GM12878 (cell line): ENCODE results near the gene MARCKSL1. TPM values are rescaled to one million over a fixed set of nuclear protein-coding genes. Genes with fewer than 3 reads are reported as not detected.

Source experiments
- ATAC-seq: fragments of 200-7000 bp; cut with Tn5 transposase; 3 replicates; pipeline ENCODE4 v1.9.1; 2020; ENCODE audit warnings: mild to moderate bottlenecking, moderate library complexity
- BruUV-seq: library from RNA; stranded (reverse); fragments of 400-500 nt; replicated peaks from 2 replicates; lab custom pipeline; 2021; lab: Mats Ljungman, UMichigan
- CTCF ChIA-PET: fragments of 300-600 bp; sonication (Branson Sonifier 250); formaldehyde crosslinking; extraction: SDS; loops from one replicate; lab custom pipeline; 2021; ENCODE audit warnings: inconsistent platforms; lab: Yijun Ruan, JAX
- POLR2A ChIA-PET: fragments of 350-600 bp; formaldehyde crosslinking; extraction: SDS; loops from one replicate; lab custom pipeline; 2021; ENCODE audit warnings: inconsistent platforms; lab: Charles Lee
- RAD21 ChIA-PET: fragments of 300-600 bp; sonication (Branson Sonifier 250); formaldehyde crosslinking; loops from one replicate; lab custom pipeline; 2023; ENCODE audit warnings: antibody characterized with exemption; ENCODE audit not compliant: unreplicated experiment; lab: Charles Lee
- SMC1A ChIA-PET: fragments of 300-600 bp; sonication (Branson Sonifier 250); formaldehyde crosslinking; loops from one replicate; lab custom pipeline; 2023; ENCODE audit not compliant: unreplicated experiment, uncharacterized antibody; lab: Charles Lee
- DNase-seq: peaks from one replicate; pipeline ENCODE4 v3.0.0-alpha.2; 2011; ENCODE audit warnings: low read depth, low spot score
- FAIRE-seq: peaks from 3 replicates; lab custom pipeline; 2011; peaks lifted over from hg19 to GRCh38; lab: Jason Lieb, UNC
- H2AFZ ChIP-seq: 2 replicates; pipeline ENCODE4 v1.6.0; 2011; ENCODE audit warnings: low read depth, low read length, control low read depth; ENCODE audit not compliant: control insufficient read depth
- H3K27ac ChIP-seq: 2 replicates; pipeline ENCODE4 v1.5.1; 2011; ENCODE audit warnings: control low read depth; ENCODE audit not compliant: control insufficient read depth, insufficient read depth
- H3K27me3 ChIP-seq, 2 experiments: replicated peaks in 1 of 2; 2 replicates each; pipeline versions ENCODE4 v1.6.0 to v1.6.1; 2011; ENCODE audit warnings: low read length in 1 of 2; ENCODE audit not compliant: control insufficient read depth in 2 of 2, insufficient read depth in 2 of 2
- H3K36me3 ChIP-seq, 2 experiments: 2 replicates each; pipeline ENCODE4 v1.5.1; 2011; ENCODE audit warnings: low read length in 1 of 2; ENCODE audit not compliant: control insufficient read depth in 2 of 2, insufficient read depth in 2 of 2
- H3K4me1 ChIP-seq: 2 replicates; pipeline ENCODE4 v1.6.1; 2011; ENCODE audit warnings: mild to moderate bottlenecking, low read length, moderate library complexity, mixed read lengths; ENCODE audit not compliant: control insufficient read depth, insufficient read depth
- H3K4me2 ChIP-seq: 2 replicates; pipeline ENCODE4 v1.6.0; 2011; ENCODE audit warnings: control low read depth; ENCODE audit not compliant: control insufficient read depth, insufficient read depth
- H3K4me3 ChIP-seq: fragments of 200-600 bp; sonication (generic); 2 replicates; pipeline ENCODE4 v1.5.1; 2016
- H3K79me2 ChIP-seq: 2 replicates; pipeline ENCODE4 v1.6.0; 2011; ENCODE audit warnings: low read length; ENCODE audit not compliant: control insufficient read depth, insufficient read depth
- H3K9ac ChIP-seq: 2 replicates; pipeline ENCODE4 v1.8.0; 2011; ENCODE audit warnings: low read length, control low read depth, mixed read lengths; ENCODE audit not compliant: control insufficient read depth, insufficient read depth
- H3K9me3 ChIP-seq: replicated peaks from 3 replicates; pipeline ENCODE4 v1.5.1; 2011; ENCODE audit warnings: mild to moderate bottlenecking, low read length; ENCODE audit not compliant: control insufficient read depth, insufficient read depth
- H4K20me1 ChIP-seq: 2 replicates; pipeline ENCODE4 v1.6.0; 2011; ENCODE audit not compliant: control insufficient read depth, insufficient read depth
- BHLHE40 ChIP-seq, 2 experiments: fragments of 450-650 bp in 1 of 2; IDR thresholded peaks; 2 replicates each; pipeline ENCODE4 v1.6.1; 2011 to 2017; ENCODE audit warnings: low read depth in 2 of 2, borderline replicate concordance in 1 of 2, improper control_type of control experiment in 1 of 2, low read length in 1 of 2, mild to moderate bottlenecking in 1 of 2
- BRCA1 ChIP-seq: IDR thresholded peaks from 2 replicates; pipeline ENCODE4 v1.6.1; 2011; ENCODE audit warnings: low read depth, low read length, improper control_type of control experiment
- CREB1 ChIP-seq: IDR thresholded peaks from 2 replicates; pipeline ENCODE4 v1.6.1; 2012; ENCODE audit warnings: low read depth, mild to moderate bottlenecking, inconsistent platforms
- EP300 ChIP-seq, 2 experiments: fragments of 150-350 bp in 1 of 2; IDR thresholded peaks; 2 replicates each; pipeline ENCODE4 v1.6.1; 2011 to 2012; ENCODE audit warnings: low read depth in 2 of 2, low read length in 2 of 2, borderline replicate concordance in 1 of 2, improper control_type of control experiment in 1 of 2, inconsistent platforms in 1 of 2; ENCODE audit not compliant: control insufficient read depth in 1 of 2
- EZH2 ChIP-seq: IDR thresholded peaks from 2 replicates; pipeline ENCODE4 v1.6.1; 2012; ENCODE audit warnings: low read depth, mild to moderate bottlenecking, control low read depth, inconsistent platforms, low read length, borderline replicate concordance; ENCODE audit not compliant: control insufficient read depth
- FOS ChIP-seq: IDR thresholded peaks from 3 replicates; pipeline ENCODE4 v1.6.1; 2011; ENCODE audit warnings: borderline replicate concordance; ENCODE audit not compliant: insufficient read length; ENCODE audit errors: extremely low read depth
- IRF4 ChIP-seq: IDR thresholded peaks from 2 replicates; pipeline ENCODE4 v1.6.1; 2011; ENCODE audit warnings: low read depth, low read length
- KLF5 ChIP-seq: fragments of 450-650 bp; IDR thresholded peaks from 2 replicates; pipeline ENCODE4 v1.6.1; 2014; ENCODE audit warnings: mild to moderate bottlenecking; ENCODE audit not compliant: partially characterized antibody
- MXI1 ChIP-seq: fragments of 150-350 bp; IDR thresholded peaks from 2 replicates; pipeline ENCODE4 v1.6.1; 2011; ENCODE audit warnings: low read depth, mild to moderate bottlenecking, inconsistent platforms, low read length, improper control_type of control experiment
- NR2C1 ChIP-seq: fragments of 450-650 bp; IDR thresholded peaks from 2 replicates; pipeline ENCODE4 v1.6.1; 2017; ENCODE audit warnings: antibody characterized with exemption, mild to moderate bottlenecking, moderate library complexity
- PAX5 ChIP-seq: IDR thresholded peaks from 2 replicates; pipeline ENCODE4 v1.6.1; 2011; ENCODE audit warnings: low read depth, low read length, borderline replicate concordance
- PML ChIP-seq: IDR thresholded peaks from 2 replicates; pipeline ENCODE4 v1.6.1; 2012; ENCODE audit warnings: low read length, inconsistent platforms
- POLR2AphosphoS5 ChIP-seq: IDR thresholded peaks from 2 replicates; pipeline ENCODE4 v1.6.1; 2011; ENCODE audit warnings: mild to moderate bottlenecking, low read length, inconsistent platforms
- RAD21 ChIP-seq: IDR thresholded peaks from 2 replicates; pipeline ENCODE4 v1.6.1; 2011; ENCODE audit warnings: mild to moderate bottlenecking, low read depth, low read length, moderate library complexity; ENCODE audit not compliant: insufficient read depth
- SPI1 ChIP-seq: IDR thresholded peaks from 2 replicates; pipeline ENCODE4 v1.6.1; 2011; ENCODE audit warnings: low read depth, mild to moderate bottlenecking, low read length, moderate library complexity, borderline replicate concordance; ENCODE audit not compliant: insufficient read depth
- SRF ChIP-seq, 2 experiments: IDR thresholded peaks; 2 replicates each; pipeline ENCODE4 v1.6.1; 2011; ENCODE audit warnings: low read depth in 2 of 2, low read length in 2 of 2, mild to moderate bottlenecking in 1 of 2, moderate library complexity in 1 of 2
- STAT1 ChIP-seq: fragments of 450-650 bp; conservative IDR thresholded peaks from 2 replicates; pipeline ENCODE4 v1.6.1; 2014; ENCODE audit warnings: antibody characterized with exemption, mild to moderate bottlenecking
- STAT3 ChIP-seq: IDR thresholded peaks from 2 replicates; pipeline ENCODE4 v1.6.1; 2011; ENCODE audit warnings: low read depth, low read length, improper control_type of control experiment
- WGBS: methylation state at CpG from one replicate; pipeline ENCODE4 v1.1.6; 2016; ENCODE audit warnings: low lambda C conversion rate; ENCODE audit not compliant: insufficient replicate concordance, insufficient coverage; ENCODE audit errors: missing lambda C conversion rate; 5-methylcytosine and 5-hydroxymethylcytosine counted together
- in situ Hi-C: fragments of 300-500 bp; cut with MboI; formaldehyde crosslinking; loops from 9 replicates; pipeline ENCODE4 v1.14.3; 2018; ENCODE audit warnings: mixed read lengths
- intact Hi-C: fragments of 100-400 bp; cut with micrococcal nuclease; formaldehyde crosslinking; loops from one replicate; pipeline ENCODE4 v1.14.2; 2022; ENCODE audit not compliant: unreplicated experiment
- polyA plus RNA-seq, 11 experiments: library from polyadenylated mRNA; depleted of rRNA in 4 of 11; unstranded in 6 of 11; stranded (reverse) in 5 of 11; fragments of >200 nt; fragmentation: Nextera tagmentation in 4 of 11; fragmentation: Illumina TruSeq in 1 of 11; extraction: Ambion mirVana in 4 of 11; extraction: Trizol in 1 of 11; gene quantifications; 1 replicate in 1 of 11; 2 replicates in 10 of 11; pipeline versions ENCODE4 v1.2.1 to v1.2.3, GENCODE V29; 2011 to 2016; ENCODE audit warnings: inconsistent platforms in 2 of 11, missing spikeins in 2 of 11, low read depth in 1 of 11
- total RNA-seq, 4 experiments: library from RNA; depleted of rRNA in 3 of 4; stranded (reverse); fragments of >200 nt in 3 of 4; fragmentation: Illumina TruSeq in 1 of 4; extraction: Trizol in 1 of 4; gene quantifications; 2 replicates each; pipeline versions ENCODE4 v1.2.1 to v1.2.3, GENCODE V29; 2013 to 2021

The MARCKSL1 gene
- total and polyA plus RNA-seq, 10 of the 15 experiments (the other 5 are each of a cell fraction or from before 2014, with no cell fraction given): 14.5 to 225 (median 158) TPM

GRCh38 chr1:32330558-32331151, 5.4 kb downstream of the MARCKSL1 start:
- ATAC-seq: no peak
- no peak overlapping the region for H3K4me2 ChIP-seq
- H3K4me1 ChIP-seq: peaks cover 16% of the 10 kb centered on the region
- H4K20me1 ChIP-seq: no peaks in the 10 kb centered on the region; the same call in 1 of the 2 replicates
- H3K4me3 ChIP-seq: no peak overlapping the region
- TF ChIP-seq SPI1 (no peak), KLF5 (no peak), RAD21 (no peak), POLR2AphosphoS5 (peak; percentile 34; the same call in 1 of the 2 replicates), FOS (no peak)
- H3K27me3 ChIP-seq: no peaks in the 10 kb centered on the region
- intact Hi-C loops: no loop called here
- no peak for FAIRE-seq
- H3K9ac ChIP-seq: no peak overlapping the region
- no peak overlapping the region for H2AFZ ChIP-seq
- ChIA-PET POLR2A (interaction anchor here (1.0 kb wide), 1 partner anchor 9 kb away, joined by 4 read pairs; no protein-coding TSS in a partner anchor), CTCF (interaction anchor here (2.0 to 5.2 kb wide), 4 partner anchors 9 to 115 kb away, joined by 7 to 29 read pairs (median 20); no protein-coding TSS in a partner anchor), RAD21 (interaction anchor here (0.8 to 2.0 kb wide), 2 partner anchors 64 to 115 kb away, joined by 3 to 7 read pairs; partner anchors contain the start of gene BSDC1), SMC1A (interaction anchor here (0.6 to 4.1 kb wide), 4 partner anchors 9 to 134 kb away, joined by 3 to 17 read pairs (median 10); no protein-coding TSS in a partner anchor)
- peaks cover 46 to 52% of the 10 kb centered on the region in 2 experiments for H3K36me3 ChIP-seq
- in situ Hi-C loops: no loop called here
- H3K9me3 ChIP-seq: no peaks in the 10 kb centered on the region
- 90% methylated on average over 12 of the region's 12 CpGs for WGBS
- peaks cover 22% of the 10 kb centered on the region for H3K79me2 ChIP-seq
- no peak overlapping the region for H3K27ac ChIP-seq
- BruUV-seq: no TSS peak
- DNase-seq: no peak

DNA sequence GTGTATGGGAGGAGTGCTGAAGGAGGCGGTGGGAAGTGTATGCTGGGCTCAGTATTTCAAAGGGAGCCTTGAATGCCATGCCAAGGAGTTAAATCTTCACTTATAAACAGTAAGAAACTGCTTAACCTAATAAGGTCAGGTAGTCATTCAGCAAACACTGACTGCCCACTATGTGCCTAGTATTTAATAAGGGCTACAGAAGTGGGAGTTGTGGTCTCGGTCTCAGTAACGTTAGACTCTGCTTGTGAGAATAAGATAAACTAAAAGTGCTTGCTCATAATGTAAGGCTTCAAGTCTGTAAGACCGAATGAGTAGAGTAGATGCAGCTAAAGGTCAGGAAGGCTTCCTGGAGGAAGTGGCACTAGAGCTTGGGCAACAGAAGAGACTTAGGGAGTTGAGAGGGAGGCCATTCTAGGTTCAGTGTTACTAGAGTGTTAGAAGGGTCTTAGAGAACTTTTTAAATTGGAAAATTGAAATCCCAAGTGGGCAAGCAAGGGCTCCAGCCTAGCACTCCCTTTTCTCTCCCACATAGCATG, 6.0 kb downstream of the MARCKSL1 start:
- ChIA-PET POLR2A (no interaction called here), SMC1A (no interaction called here), CTCF (interaction anchor here (2.0 to 5.2 kb wide), 3 partner anchors 8 to 114 kb away, joined by 7 to 29 read pairs (median 20); no protein-coding TSS in a partner anchor), RAD21 (interaction anchor here (0.8 to 2.0 kb wide), 2 partner anchors 65 to 114 kb away, joined by 3 to 7 read pairs; partner anchors contain the start of gene BSDC1)
- H3K27ac ChIP-seq: no peak overlapping the region
- WGBS: 53% methylated on average over 4 of the region's 4 CpGs
- intact Hi-C loops (no loop called here), in situ Hi-C loops (no loop called here)
- H3K4me1 ChIP-seq: peaks cover 16% of the 10 kb centered on the region
- H3K4me3 ChIP-seq: no peak overlapping the region
- no peak overlapping the region for H3K4me2 ChIP-seq
- no peaks in the 10 kb centered on the region; the same call in 1 of the 2 replicates for H4K20me1 ChIP-seq
- TF ChIP-seq PML (no peak), IRF4 (no peak), STAT1 (no peak), BHLHE40 (IDR thresholded peaks at IDR 0.05; ENCODE audit: borderline replicate concordance in 1 of 2, low read depth in 2 of 2, low read length in 1 of 2) (no peak), MXI1 (no peak), SRF (IDR thresholded peaks at IDR 0.05; ENCODE audit: low read depth in 2 of 2, low read length in 2 of 2) (no peak), STAT3 (no peak), NR2C1 (no peak), EP300 (IDR thresholded peaks at IDR 0.05; ENCODE audit: borderline replicate concordance in 1 of 2, control insufficient read depth in 1 of 2, low read depth in 2 of 2, low read length in 2 of 2) (no peak), CREB1 (no peak), EZH2 (no peak), PAX5 (no peak), BRCA1 (no peak)
- TF ChIP-seq, all 136 proteins: peak for 0
- H2AFZ ChIP-seq: no peak overlapping the region
- no peaks in the 10 kb centered on the region for H3K27me3 ChIP-seq
- DNase-seq (no peak), FAIRE-seq (no peak), ATAC-seq (no peak)
- no TSS peak for BruUV-seq
- H3K9me3 ChIP-seq: no peaks in the 10 kb centered on the region
- peaks cover 18% of the 10 kb centered on the region for H3K79me2 ChIP-seq
- peaks cover 46 to 56% of the 10 kb centered on the region in 2 experiments for H3K36me3 ChIP-seq
- no peak overlapping the region for H3K9ac ChIP-seq
